RPMI8226 (cell line): ENCODE results near the gene ZFYVE21.
A peak's percentile ranks its signal among the peaks of the same experiment; 100 is the strongest.

Experiments used
- DNase-seq: peaks from one replicate; pipeline ENCODE4 v3.0.0-alpha.2; 2015

Gene ZFYVE21

GRCh38 chr14:103706551-103707328, 8.9 kb upstream of the ZFYVE21 start:
- DNase-seq, result no peak

DNA sequence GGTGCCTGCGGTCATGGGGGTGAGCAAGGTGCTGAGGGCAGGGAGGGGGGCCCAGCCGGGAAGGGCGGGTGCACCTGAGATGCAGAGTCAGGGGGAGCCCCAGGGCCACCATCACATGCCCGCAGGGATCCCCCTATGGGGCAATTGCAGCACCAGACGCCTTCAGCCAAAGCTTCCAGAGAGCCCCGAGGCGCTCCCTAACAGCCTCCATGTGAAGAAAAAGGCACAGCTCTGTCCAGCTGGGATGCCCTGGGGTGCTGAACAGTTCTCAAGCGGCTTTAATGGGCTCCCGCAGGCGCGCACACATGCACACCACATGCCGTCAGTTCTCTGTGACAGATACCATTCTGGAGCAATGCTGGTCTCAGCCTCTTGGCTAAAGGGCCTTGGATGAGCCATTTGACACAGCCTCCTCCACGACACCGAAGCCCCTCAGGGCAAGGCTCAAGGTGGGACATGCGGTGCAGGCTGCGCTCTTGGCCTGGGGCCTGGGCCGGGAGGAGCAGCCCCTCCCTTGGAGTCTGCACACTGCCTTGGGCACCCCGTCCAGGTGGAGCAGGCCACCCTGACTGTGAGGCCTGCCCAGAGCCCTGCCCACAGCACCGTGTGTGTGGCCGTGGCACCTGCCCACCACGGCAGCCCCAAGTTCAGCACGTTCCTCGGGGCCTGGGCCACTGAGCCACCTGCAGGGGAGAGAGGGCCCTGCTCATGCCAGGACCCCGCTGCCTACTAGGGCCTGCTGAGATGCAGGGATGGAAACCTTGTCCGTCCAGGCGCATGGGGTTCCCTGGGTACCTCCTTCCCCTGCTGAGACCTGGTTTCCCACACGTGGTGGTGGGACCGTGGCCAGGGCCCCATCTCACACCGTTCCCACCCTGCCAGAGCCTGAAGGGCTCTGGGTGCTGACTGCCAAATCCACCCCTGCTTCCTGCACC, 8.0 kb upstream of the ZFYVE21 start:
- no peak for DNase-seq

DNA sequence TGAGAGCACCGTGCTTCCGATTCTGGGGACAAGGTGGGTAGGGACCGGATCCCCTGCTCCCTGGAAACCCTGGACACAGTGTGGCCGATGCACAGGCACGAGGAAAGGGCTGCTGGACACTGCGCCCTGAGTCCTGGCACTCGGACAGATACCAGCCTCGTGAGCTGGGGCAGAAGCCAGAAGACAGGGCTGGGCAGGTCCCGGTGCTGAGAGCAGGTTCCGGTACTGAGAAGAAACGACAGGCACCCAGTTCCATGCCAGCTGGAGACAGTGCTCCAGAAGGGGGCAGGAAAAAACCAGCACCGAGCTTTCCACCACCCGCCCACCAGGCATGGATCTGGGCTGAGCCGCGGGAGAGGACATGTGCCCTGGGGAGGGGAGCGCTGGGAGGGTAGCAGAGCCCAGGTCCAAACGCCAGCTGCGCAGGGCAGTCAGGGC, 6.8 kb upstream of the ZFYVE21 start:
- DNase-seq, result no peak

GRCh38 chr14:103709814-103710213, 5.8 kb upstream of the ZFYVE21 start:
- DNase-seq, result no peak

- DNase-seq, result no peak
Measured at GRCh38 chr14:103710771-103711377, 4.7 kb upstream of the ZFYVE21 start.

- no peak for DNase-seq
Measured at GRCh38 chr14:103711516-103712431, 3.8 kb upstream of the ZFYVE21 start.

DNA sequence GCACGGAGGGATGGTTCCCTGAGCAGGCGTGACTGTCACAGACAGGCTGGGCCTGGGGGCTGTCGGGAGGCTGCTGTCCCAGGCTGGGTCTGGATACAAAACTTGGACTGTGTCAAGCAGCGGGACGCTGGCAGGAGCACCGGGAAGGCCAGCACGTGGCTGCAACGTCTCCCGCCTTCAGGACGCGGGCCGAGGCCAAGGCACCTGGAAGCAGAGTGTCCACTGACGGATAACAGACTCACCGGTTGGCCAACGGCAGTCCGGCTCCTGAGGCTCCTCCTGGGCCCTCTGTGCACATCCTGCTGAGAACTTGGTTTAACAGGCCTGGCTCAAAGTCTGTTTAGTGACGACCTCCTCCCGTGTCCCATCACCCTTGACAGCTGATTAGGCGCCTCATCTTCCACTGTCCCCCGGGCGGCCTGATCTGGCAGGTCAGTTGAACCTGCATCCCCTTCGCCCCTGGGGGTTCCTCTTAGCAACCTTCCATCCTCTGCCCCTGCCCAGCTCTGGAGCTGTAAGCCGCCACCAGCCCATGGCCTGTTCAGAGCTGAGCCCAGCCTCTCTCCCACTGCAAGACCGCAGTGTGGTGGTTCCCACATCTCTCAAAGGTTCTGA, 2.9 kb upstream of the ZFYVE21 start:
- no peak for DNase-seq

DNA sequence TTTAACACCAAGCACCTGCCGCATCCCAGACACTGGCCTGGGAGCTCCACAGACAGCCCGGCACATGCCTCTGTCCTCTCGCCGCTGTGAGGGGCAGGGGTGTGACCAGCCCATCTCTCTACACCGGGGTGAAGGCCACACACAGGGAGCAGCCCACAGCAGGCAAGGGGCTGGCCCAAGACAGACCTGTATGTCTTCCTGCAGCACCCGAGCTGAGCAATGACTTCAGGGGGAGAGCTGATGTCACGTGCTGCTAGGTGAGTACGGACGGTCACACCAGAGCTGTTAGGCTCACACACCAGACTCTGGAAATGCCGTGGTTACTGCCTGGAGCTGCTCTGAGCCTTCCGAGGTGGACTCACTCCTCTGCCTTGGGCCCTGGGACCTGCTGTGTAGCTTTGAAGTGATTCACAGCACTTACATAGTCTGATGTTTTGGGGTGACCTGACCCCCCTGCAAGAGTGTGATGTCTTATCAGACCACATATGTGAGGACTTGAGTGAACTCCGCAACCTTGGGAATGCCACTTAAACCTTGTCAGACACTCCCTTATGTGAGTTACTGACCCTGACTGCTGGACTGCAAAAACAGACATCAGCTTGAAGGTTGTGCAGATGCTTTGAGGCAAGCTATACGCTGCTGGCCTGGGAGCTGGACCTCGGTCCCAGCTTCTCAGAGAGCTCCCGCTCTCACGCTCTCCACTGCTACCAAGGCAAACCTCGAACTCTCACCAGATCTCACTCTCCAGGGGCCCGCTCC, 2.1 kb upstream of the ZFYVE21 start:
- DNase-seq, result no peak

DNA sequence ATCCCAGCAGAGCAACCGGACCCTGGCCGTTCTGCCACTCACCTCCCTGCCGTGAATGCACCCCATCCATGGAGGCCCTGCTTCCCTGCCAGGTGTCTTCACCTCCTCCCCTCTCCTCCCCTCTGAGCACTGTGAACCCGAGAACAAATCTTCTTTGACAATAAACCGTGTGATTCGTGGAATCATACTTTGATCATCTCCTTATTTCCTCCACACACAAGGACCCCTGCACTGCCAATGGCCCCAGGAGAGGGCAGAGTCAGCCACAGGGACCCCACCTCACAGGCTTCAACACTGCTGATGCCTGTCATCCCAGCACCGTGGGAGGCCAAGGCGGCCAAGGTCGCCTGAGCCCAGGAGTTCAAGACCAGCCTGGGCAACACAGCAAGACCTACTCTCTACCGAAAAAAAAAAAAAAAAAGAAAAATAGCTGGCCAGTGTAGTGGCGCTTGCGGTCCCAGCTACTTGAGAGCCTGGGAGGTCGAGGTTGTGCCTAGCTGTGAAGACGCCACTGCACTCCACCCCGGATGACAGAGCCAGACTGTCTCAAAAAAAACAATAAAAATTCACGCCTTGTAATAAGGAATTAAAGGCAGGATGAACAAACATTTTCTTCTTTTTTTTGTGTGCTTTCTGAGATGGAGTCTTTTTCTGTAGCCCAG, 1.4 kb upstream of the ZFYVE21 start:
- no peak for DNase-seq

- peak; percentile 29 for DNase-seq
Measured at GRCh38 chr14:103716091-103716801, 636 bp downstream of the ZFYVE21 start.

- no peak for DNase-seq
Measured at GRCh38 chr14:103716899-103717411, 1.3 kb downstream of the ZFYVE21 start.

DNA sequence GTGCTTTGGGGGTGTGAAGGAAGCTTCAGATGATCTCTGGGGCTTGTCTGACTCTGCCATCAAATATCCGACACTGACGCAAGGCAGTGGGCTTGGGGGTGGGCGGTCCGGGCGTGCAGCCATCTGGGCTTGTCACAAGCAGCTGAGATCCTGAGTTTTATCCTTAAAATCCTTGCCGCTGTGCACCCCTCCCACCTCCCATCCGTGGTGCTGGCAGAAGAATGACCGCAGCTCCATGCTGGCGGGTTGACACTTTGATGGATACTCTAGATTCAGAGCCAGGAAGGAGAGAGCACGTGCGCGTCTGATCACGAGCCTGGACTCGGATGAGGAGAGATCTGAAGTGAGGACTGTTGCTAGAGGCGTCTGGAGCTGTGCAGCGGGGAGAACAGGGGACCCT, 3.0 kb downstream of the ZFYVE21 start:
- no peak for DNase-seq

DNA sequence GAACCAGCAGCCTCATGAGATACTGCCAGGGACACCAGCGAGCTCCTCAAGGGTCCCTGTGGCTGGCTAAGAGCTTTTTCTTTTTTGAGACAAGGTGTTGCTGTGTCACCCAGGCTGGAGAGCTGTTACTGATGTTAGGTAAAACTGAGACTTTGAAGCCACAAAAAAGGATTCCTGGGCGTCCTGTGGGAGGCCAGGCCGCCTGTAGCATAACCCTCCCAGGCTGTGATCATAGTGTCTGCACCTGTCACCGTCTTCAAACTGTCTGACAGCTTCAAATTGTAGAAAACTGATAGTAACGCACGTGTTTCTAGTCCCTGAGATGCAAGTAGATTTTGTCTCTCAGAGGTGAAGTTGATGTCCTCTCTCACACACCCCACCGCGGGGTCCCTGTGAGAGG, 4.1 kb downstream of the ZFYVE21 start:
- no peak for DNase-seq

DNA sequence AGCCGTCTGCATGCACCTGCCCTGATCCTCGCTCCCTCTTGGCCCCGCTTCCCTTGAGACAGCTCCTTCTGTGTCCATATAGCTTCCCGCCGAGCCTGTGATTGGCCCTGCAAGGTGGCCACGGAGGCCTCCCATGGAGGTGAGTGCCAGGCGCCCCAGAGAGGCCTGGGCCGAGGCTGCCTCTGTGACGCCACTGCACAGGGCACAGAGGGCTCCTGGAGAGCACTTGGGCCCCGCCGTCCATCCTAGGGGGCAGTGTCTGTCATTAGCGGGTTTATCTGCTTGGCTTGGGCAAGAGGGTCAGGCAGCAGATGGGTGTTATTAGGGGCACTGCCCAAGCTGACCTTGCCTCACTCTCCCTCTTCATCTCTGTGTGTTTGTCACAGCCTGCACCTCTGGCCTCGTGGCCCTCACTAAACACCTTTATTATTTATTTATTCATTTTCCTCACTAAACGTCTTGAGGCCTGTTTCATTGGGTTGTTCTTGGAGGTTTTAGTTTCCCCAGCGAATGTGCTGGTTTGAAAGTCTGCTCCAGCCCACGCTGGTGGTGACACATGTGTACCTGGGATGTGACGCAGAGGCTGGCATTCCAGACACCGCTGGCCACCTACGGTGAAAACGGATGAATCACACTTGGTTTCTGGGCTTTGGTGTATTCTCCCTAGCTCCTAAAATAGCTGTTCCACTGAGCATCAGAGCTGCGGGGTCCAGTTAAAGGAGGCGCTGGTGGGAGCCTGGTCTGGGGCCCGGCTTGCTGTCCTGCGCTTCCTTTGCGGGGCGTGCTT, 5.9 kb downstream of the ZFYVE21 start:
- DNase-seq, result no peak

GRCh38 chr14:103723748-103724081, 8.1 kb downstream of the ZFYVE21 start:
- DNase-seq, result no peak

DNA sequence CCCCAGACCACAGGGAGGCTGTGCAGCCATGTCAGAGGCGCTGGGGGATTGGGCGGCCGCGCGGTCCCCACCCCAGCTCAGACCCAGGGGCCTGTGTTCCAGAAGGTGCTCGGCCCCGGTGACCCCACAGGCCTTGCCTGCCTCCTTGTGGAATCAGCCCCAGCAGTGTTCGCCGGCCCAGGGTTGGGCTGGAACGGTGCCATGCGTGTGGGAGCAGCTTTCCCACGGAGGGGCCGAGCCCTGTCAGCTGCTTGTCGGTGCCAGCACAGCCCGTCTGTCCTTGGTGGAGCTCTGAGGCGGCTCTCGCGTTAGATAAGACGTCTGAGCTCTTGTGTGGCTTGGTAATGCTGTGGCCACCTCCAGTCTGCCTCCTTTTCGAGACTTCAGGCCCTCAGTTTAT, 8.5 kb downstream of the ZFYVE21 start:
- no peak for DNase-seq

DNA sequence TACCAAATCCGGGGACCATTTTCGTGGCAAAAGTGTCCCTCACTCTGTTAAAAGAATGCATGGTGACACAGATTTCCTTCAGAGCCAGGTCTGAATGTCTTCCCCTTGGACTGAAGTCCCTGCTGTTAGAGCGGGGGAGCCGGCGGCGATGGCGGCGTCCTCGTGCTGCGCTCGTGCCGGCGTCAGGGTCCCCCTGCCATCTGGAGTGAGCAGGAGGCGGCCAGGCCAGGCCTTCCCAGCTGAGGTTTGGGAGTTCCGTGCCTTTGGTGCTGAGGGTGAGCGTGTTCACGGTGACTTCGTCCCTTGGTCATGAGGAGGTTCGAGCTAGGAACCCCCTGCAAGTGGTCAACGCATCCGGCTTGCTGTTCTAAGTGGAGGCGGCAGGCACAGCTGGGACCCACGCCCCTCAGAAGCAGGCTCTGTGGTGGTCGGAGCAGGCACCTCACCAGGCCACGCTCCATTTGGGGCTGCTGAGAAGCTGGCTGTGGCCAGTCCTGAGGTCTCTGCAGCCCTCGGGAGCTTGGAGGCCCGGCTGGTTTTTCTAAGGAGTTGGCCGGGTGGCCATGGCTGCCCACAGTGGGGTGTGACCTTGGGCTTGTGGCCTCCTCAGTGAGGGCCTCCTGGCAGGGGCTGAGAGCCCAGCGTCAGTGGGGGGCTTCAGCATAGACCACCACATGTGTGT, 9.5 kb downstream of the ZFYVE21 start:
- DNase-seq, result no peak

GRCh38 chr14:103725739-103726395, 10.3 kb downstream of the ZFYVE21 start:
- DNase-seq, result no peak
